KMS-11 (cell line): ENCODE measurements around the gene PHKB.

ENCODE experiments used
- H2AFZ ChIP-seq: fragments of 200-600 bp; sonication (generic); 2 replicates; pipeline ENCODE4 v1.6.1; 2016; ENCODE audit warnings: antibody characterized with exemption, mixed run types, low read depth
- H3K27ac ChIP-seq: fragments of 200-600 bp; sonication (generic); 2 replicates; pipeline ENCODE4 v1.6.1; 2016; ENCODE audit warnings: mild to moderate bottlenecking, mixed run types
- H3K27me3 ChIP-seq: fragments of 200-600 bp; sonication (generic); 2 replicates; pipeline ENCODE4 v1.6.1; 2017; ENCODE audit warnings: mild to moderate bottlenecking, low read depth, mixed run types, moderate library complexity; ENCODE audit not compliant: insufficient read depth
- H3K36me3 ChIP-seq: fragments of 200-600 bp; sonication (generic); 2 replicates; pipeline ENCODE4 v1.6.1; 2017; ENCODE audit warnings: mild to moderate bottlenecking, mixed run types; ENCODE audit not compliant: insufficient read depth
- H3K4me1 ChIP-seq: fragments of 200-600 bp; sonication (generic); 2 replicates; pipeline ENCODE4 v1.6.1; 2016; ENCODE audit warnings: mild to moderate bottlenecking, low read depth, mixed run types; ENCODE audit not compliant: poor library complexity, severe bottlenecking
- H3K4me2 ChIP-seq: fragments of 200-600 bp; sonication (generic); 2 replicates; pipeline ENCODE4 v1.7.0; 2016; ENCODE audit warnings: mild to moderate bottlenecking, mixed run types
- H3K4me3 ChIP-seq: fragments of 200-600 bp; sonication (generic); IDR thresholded peaks from 2 replicates; pipeline ENCODE4 v1.6.1; 2017; ENCODE audit warnings: low read depth, low read length, mixed read lengths; ENCODE audit not compliant: insufficient read depth
- H3K79me2 ChIP-seq: fragments of 200-600 bp; sonication (generic); 2 replicates; pipeline ENCODE4 v1.6.1; 2016; ENCODE audit warnings: low read depth, mixed run types; ENCODE audit not compliant: insufficient read depth
- H3K9ac ChIP-seq: fragments of 200-600 bp; sonication (generic); 2 replicates; pipeline ENCODE4 v1.6.1; 2016; ENCODE audit warnings: mild to moderate bottlenecking, mixed run types
- H4K20me1 ChIP-seq: fragments of 200-600 bp; sonication (generic); 2 replicates; pipeline ENCODE4 v1.6.1; 2016; ENCODE audit warnings: mild to moderate bottlenecking, mixed run types; ENCODE audit not compliant: insufficient read depth
- CTCF ChIP-seq: fragments of 200-600 bp; sonication (generic); conservative IDR thresholded peaks from 2 replicates; pipeline ENCODE4 v1.6.1; 2017; ENCODE audit warnings: low read depth, mild to moderate bottlenecking, antibody characterized with exemption, low read length, moderate library complexity, mixed read lengths

Gene PHKB

DNA sequence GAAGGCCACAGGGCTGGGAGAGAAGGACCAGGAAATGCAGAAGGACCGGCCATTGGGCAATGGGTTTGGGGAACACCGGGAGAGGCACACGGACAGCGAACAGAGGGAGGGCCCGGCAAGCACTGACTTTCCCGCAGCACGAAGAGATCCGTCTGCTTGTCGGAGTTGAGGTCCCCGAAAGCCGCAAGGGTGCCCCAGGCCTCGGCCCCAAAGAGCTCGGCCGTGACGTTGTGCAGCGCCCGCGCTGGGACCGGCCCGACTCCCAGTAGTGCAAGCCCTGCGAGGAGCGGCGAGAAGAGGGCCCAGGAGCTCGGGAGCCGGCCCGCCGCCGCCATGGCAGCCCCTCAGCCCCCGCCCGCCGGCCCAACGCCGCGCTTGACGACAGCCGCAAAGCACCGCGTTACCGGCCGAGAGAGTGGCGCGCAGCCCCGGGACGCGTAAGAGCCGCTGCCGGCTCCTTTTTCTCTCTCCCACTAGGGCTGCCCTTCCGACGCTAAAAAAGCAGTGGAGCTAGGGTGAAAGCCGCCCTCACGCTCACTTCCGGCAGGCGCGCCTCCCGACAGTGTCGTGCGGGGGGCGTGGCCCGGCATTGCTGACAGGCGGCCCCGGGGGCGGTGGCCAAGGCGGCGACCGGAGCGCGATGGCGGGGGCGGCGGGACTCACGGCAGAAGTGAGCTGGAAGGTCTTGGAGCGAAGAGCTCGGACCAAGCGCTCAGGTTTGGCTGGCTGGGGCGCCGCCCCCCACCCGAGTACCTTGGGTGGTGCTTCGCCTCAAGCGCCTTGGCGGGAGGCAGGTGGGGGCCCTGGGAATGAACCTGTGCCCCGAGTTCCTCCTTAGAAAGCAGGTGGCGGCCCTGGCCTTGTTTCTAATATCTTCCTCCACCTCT is at the start of gene PHKB, which contains the start of gene ITFG1:
TSS of gene PHKB (plus strand) at position 621 of the 887 bp plus-strand sequence. CDS start at position 641, 20 bp downstream.
TSS of gene ITFG1 (minus strand) at position 353 of the 887 bp plus-strand sequence. CDS start at position 335, 18 bp downstream.
- H3K9ac ChIP-seq: peak within 1 kb of the TSS; percentile 79
- peak within 1 kb of the TSS; percentile 80 for H2AFZ ChIP-seq
- peak within 1 kb of the TSS; percentile 96 for H3K27ac ChIP-seq
- H3K4me2 ChIP-seq: peak within 1 kb of the TSS; percentile 95
- peaks cover 37% of the 10 kb centered on the region; the same call in 1 of the 2 replicates for H3K79me2 ChIP-seq
- no peaks in the 10 kb centered on the region for H3K27me3 ChIP-seq
- no peaks in the 10 kb centered on the region for H3K36me3 ChIP-seq
- H3K4me1 ChIP-seq: peaks cover 25% of the 10 kb centered on the region
- H3K4me3 ChIP-seq: no peak within 1 kb of the TSS
- H4K20me1 ChIP-seq: no peaks in the 10 kb centered on the region
- TF ChIP-seq CTCF: no peak

GRCh38 chr16:47413041-47413440 is 48.1 kb upstream of the PHKB start:
- Histone ChIP-seq H3K79me2 (no peaks in the 10 kb centered on the region), H3K4me1 (peaks cover 8% of the 10 kb centered on the region), H3K27ac (no peak overlapping the region), H3K27me3 (no peaks in the 10 kb centered on the region), H2AFZ (no peak overlapping the region), H4K20me1 (no peaks in the 10 kb centered on the region), H3K4me2 (no peak overlapping the region), H3K4me3 (no peak overlapping the region), H3K9ac (no peak overlapping the region), H3K36me3 (no peaks in the 10 kb centered on the region)
- no peak for TF ChIP-seq CTCF

DNA sequence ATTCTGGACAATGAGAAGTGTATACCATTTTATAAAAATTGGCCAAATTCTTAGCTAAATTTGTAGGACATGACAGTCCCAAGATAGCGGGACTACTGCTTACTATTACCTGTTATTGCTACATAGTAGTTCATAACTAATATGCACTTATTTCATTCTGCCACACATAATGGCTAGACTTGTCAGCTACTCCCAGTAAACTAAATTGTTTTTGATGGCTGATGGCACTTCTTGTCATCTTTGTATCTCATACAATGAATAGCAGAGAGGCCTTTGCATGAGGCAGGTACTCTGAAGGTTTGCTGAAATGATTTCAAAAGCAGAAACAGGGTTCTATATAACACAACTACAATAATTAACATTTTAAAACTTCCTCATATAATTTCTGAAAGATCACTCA is 44.3 kb upstream of the PHKB start:
- H3K27ac ChIP-seq: no peak overlapping the region
- no peaks in the 10 kb centered on the region for H3K27me3 ChIP-seq
- no peak overlapping the region for H3K4me2 ChIP-seq
- H3K9ac ChIP-seq: no peak overlapping the region
- H4K20me1 ChIP-seq: no peaks in the 10 kb centered on the region
- H3K36me3 ChIP-seq: no peaks in the 10 kb centered on the region
- H3K79me2 ChIP-seq: no peaks in the 10 kb centered on the region
- no peak overlapping the region for H3K4me3 ChIP-seq
- H3K4me1 ChIP-seq: peaks cover 8% of the 10 kb centered on the region
- no peak for TF ChIP-seq CTCF
- no peak overlapping the region for H2AFZ ChIP-seq

- Histone ChIP-seq H3K4me3 (no peak overlapping the region), H3K36me3 (no peaks in the 10 kb centered on the region), H3K9ac (no peak overlapping the region), H3K27me3 (no peaks in the 10 kb centered on the region), H3K79me2 (no peaks in the 10 kb centered on the region), H3K4me1 (no peaks in the 10 kb centered on the region), H2AFZ (no peak overlapping the region), H4K20me1 (no peaks in the 10 kb centered on the region), H3K27ac (no peak overlapping the region), H3K4me2 (no peak overlapping the region)
- TF ChIP-seq CTCF: no peak
These were observed 36.3 kb upstream of the PHKB start for GRCh38 chr16:47424846-47425245.
